Measurements from ENCODE around the gene ELOF1.
"Not testable (repeated sequence)": the region's sequence is repeated elsewhere in the genome, so short reads cannot be mapped to it uniquely, and the experiment has no call there.

The ELOF1 gene

DNA sequence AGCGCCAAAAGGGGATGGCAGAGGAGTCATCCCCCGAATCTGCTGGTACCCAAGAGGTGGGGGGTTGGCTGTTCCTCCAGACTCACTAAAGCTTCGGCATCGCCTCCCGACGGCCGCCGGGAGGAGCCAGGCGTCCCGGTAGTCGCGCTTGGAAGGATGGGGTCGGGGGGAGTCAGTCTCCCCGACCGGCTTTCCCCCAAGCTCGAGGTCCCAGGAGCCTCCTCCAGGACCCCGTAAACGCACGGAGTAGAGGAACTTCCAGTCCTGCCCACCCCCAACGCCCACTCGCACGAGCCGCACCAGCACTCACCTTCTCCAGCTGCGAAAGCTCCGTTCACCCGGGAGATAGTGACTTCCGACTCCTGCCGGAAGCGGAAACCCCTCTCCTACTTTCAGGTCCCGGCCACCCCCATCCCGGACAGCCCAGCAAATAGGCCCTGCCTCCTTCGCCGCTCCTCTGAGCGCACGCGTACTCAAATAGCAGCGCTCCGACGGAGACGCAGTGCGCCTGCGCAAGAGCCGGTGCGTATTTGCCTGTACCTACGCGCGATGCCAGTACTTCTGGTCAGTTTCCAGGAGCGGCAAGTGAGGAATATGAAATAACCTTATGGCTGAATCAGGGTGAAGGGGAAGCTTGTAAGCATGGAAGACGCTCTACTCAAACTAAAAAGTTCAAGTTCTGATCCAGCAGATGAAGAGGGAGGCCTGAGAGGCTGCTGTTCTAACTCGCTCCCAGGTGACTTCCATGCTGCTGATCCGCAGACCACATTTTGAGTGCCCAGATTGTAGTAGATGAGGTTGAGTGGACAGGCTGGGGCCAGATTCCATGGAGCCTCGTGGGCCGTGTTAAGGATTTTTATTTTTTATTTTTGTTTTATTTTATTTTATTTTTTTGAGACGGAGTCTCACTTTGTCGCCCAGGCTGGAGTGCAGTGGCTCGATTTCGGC, at the start of gene ELOF1:
TSS of gene ELOF1 (minus strand) at position 350 of the 948 bp plus-strand sequence. CDS start 4,883 bp downstream, outside the sequence.
- H3K4me3 ChIP-seq (replicated peaks; ENCODE audit: low read depth, low read length): peak within 1 kb of the TSS; percentile 99
- TF ChIP-seq, protein P1, sequence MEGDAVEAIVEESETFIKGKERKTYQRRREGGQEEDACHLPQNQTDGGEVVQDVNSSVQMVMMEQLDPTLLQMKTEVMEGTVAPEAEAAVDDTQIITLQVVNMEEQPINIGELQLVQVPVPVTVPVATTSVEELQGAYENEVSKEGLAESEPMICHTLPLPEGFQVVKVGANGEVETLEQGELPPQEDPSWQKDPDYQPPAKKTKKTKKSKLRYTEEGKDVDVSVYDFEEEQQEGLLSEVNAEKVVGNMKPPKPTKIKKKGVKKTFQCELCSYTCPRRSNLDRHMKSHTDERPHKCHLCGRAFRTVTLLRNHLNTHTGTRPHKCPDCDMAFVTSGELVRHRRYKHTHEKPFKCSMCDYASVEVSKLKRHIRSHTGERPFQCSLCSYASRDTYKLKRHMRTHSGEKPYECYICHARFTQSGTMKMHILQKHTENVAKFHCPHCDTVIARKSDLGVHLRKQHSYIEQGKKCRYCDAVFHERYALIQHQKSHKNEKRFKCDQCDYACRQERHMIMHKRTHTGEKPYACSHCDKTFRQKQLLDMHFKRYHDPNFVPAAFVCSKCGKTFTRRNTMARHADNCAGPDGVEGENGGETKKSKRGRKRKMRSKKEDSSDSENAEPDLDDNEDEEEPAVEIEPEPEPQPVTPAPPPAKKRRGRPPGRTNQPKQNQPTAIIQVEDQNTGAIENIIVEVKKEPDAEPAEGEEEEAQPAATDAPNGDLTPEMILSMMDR (IDR thresholded peaks at IDR 0.05; ENCODE audit: low read depth, low read length, missing control alignments): no peak
- DNase-seq (ENCODE audit: extremely low read depth, low read depth): peak; percentile 96

DNA sequence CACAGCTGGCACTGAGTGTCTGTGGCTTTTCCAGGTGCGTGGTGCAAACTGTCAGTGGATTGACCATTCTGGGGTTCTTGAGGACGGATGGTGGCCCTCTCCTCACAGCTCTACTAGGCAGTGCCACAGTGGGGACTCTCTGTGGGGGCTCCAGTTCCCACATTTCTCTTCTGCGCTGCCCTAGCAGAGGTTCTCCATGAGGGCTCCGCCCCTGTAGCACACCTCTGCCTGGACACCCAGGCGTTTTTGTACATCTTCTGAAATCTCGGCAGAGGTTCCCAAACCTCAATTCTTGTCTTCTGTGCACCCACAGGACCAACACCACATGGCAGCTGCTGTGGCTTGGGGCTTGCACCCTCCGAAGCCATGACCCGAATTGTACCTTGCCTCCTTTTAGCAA, 47.5 kb upstream of the ELOF1 start:
- TF ChIP-seq, protein P1 (IDR thresholded peaks at IDR 0.05; ENCODE audit: low read depth, low read length, missing control alignments): no peak
- DNase-seq (ENCODE audit: extremely low read depth, low read depth): no peak
- no peak overlapping the region for H3K4me3 ChIP-seq (replicated peaks; ENCODE audit: low read depth, low read length)

DNA sequence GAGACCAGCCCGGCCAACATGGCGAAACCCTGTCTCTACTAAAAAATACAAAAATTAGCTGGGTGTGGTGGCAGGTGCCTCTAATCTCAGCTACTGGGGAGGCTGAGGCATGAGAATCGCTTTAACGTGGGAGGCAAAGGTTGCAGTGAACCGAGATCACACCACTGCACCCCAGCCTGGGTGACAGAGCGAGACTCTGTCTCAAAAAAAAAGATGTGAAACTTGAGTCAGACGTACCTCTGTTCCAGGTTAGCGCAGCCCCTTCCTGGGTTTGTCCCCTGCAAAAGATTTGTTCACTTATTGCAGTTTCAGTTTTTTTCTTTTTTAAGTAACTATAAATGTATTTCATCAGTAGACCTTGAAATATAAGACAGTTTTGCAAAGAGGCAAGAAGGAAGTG, 40.7 kb upstream of the ELOF1 start:
- not testable (repeated sequence) for DNase-seq (ENCODE audit: extremely low read depth, low read depth); H3K4me3 ChIP-seq (replicated peaks; ENCODE audit: low read depth, low read length)

DNA sequence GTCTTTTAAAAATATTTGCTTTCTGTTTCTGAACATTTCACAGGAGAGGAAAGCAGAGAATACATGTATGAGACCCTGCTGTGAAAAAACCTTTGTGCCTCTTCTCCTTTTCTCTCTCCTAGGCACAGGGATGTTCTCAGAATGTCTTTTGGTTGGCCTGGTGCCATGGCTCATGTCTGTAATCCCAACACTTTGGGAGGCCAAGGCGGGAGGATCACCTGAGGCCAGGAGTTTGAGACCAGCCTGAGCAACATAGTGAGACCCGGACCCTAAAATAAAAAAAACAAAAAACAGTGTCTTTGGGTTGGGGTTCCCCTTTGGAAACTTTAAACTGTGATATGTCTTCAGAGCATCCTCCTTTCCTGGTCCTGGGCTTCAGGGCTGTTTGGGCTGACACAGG, 39.7 kb upstream of the ELOF1 start:
- peak overlapping the region; percentile 74 for H3K4me3 ChIP-seq (replicated peaks; ENCODE audit: low read depth, low read length)
- DNase-seq (ENCODE audit: extremely low read depth, low read depth): no peak
- TF ChIP-seq, protein P1 (IDR thresholded peaks at IDR 0.05; ENCODE audit: low read depth, low read length, missing control alignments): no peak

DNA sequence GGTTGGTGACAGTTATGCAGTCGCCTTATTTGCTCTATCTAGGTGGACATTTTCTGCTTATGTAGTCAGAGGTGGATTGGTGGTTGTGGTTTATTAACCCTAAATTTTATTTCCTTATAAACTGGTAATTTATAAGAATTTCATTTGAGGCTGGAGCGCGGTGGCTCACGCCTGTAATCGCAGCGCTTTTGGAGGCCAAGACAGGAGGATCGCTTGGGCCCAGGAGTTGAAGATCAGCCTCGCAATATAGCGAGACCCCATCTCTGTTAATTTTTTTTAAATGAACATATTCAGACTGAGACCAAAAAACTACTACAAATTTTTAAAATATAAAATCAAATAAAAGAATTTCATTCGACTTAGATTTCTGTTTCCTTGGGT, 39.1 kb upstream of the ELOF1 start:
- TF ChIP-seq, protein P1 (IDR thresholded peaks at IDR 0.05; ENCODE audit: low read depth, low read length, missing control alignments): no peak
- H3K4me3 ChIP-seq (replicated peaks; ENCODE audit: low read depth, low read length): peak overlapping the region; percentile 74
- DNase-seq (ENCODE audit: extremely low read depth, low read depth): no peak

DNA sequence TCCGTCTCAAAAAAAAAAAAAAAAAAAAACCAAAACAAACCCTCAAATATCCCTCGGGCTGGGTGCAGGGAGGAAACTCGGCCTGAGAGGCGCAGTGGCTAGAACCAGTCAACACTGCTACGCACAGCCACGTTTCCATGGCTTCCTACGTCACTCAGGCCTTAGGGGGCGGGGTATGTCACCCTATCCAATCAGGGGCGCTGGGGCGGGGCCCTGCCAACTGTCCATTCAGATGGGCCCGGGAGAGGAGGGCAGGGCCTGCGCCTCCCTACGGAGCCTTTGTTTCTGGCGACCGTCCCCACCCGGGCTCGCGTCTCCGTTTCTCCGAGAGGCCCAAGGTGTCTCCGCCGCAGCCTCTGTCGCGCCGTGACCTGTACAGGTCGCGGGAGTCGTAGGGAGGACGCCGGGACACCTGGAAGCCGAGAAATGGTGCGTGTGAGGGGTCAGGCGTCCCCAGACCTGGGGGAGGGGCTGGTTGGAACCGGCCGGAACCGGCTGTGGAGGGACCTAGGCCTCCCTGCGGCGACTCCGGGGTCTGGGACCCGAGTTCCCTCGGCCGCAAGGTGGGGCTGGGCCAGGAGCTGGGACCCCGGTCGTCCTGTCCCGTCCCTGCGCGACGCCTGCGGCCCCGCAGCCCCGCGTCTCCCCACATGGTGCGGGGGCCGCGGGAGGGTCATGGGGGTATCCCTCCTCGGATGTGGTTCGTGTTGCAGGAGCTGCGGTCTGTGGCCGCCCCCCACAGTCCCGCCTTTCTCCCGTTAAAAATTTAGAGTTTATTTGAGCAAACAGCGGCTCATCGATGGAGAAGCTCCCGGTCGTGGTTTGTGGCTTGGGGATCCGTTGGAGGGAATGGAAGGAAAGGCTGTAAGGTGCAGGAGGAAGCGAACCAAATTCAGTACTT, 38.4 kb upstream of the ELOF1 start, which contains the start of gene ZNF627:
TSS of gene ZNF627 (plus strand) at position 282 of the 901 bp plus-strand sequence. CDS start at position 427, 145 bp downstream.
- TF ChIP-seq, protein P1 (IDR thresholded peaks at IDR 0.05; ENCODE audit: low read depth, low read length, missing control alignments): no peak
- peak within 1 kb of the TSS; percentile 74 for H3K4me3 ChIP-seq (replicated peaks; ENCODE audit: low read depth, low read length)
- peak; percentile 98 for DNase-seq (ENCODE audit: extremely low read depth, low read depth)

DNA sequence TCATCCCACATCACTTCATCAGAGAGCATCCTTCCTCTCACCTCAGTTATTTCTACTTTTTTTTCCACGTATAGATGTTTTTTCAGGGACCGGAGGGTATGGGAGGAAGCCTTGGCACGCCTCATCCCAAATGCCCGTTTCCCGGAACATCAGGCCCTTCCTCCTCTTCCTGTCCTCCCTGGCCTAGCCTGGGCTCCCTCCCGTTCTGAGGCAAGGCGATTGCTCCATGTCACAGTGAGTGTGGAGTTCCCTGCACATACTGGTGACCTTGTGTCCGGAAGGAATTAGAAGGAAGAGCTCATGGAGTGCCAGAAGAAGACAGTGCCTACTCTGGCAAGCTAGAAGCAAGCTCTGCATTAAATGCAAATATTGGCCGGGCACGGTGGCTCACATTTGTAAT, 37.1 kb upstream of the ELOF1 start:
- DNase-seq (ENCODE audit: extremely low read depth, low read depth): no peak
- TF ChIP-seq, protein P1 (IDR thresholded peaks at IDR 0.05; ENCODE audit: low read depth, low read length, missing control alignments): no peak
- H3K4me3 ChIP-seq (replicated peaks; ENCODE audit: low read depth, low read length): no peak overlapping the region
